DOHH2 (cell line): ENCODE results near the gene SYNPO2.

Source experiments
- H3F3A ChIP-seq: fragments of 200-600 bp; sonication (generic), shearing (Covaris generic); 2 replicates; pipeline ENCODE4 v1.6.0; 2016; ENCODE audit warnings: antibody characterized with exemption, mild to moderate bottlenecking; ENCODE audit not compliant: control insufficient read depth, insufficient read depth
- H3K27ac ChIP-seq: fragments of 200-600 bp; sonication (generic); 2 replicates; pipeline ENCODE4 v1.5.1; 2014; ENCODE audit warnings: low read depth, mild to moderate bottlenecking, low read length, moderate library complexity
- H3K27me3 ChIP-seq: fragments of 200-600 bp; sonication (generic); 2 replicates; pipeline ENCODE4 v1.6.1; 2014; ENCODE audit warnings: mild to moderate bottlenecking, low read length, mixed read lengths; ENCODE audit not compliant: control insufficient read depth
- H3K36me3 ChIP-seq: fragments of 200-600 bp; sonication (generic); 2 replicates; pipeline ENCODE4 v1.6.1; 2014; ENCODE audit warnings: mild to moderate bottlenecking, low read length, moderate library complexity, mixed read lengths; ENCODE audit not compliant: control insufficient read depth
- H3K4me1 ChIP-seq: fragments of 200-600 bp; sonication (generic); 2 replicates; pipeline ENCODE4 v1.6.1; 2014; ENCODE audit warnings: mild to moderate bottlenecking, low read length, mixed read lengths; ENCODE audit not compliant: control insufficient read depth
- H3K4me2 ChIP-seq: fragments of 200-600 bp; sonication (generic); 2 replicates; pipeline ENCODE4 v1.6.0; 2014; ENCODE audit warnings: mild to moderate bottlenecking, low read length, moderate library complexity
- H3K4me3 ChIP-seq: fragments of 200-600 bp; sonication (generic); 2 replicates; pipeline ENCODE4 v1.5.1; 2014; ENCODE audit warnings: mild to moderate bottlenecking, low read length, mixed read lengths
- H3K79me2 ChIP-seq: fragments of 200-600 bp; sonication (generic); 2 replicates; pipeline ENCODE4 v1.6.1; 2014; ENCODE audit warnings: mild to moderate bottlenecking, low read length, mixed read lengths; ENCODE audit not compliant: control insufficient read depth
- H3K9me2 ChIP-seq: fragments of 200-600 bp; sonication (generic); replicated peaks from 2 replicates; pipeline ENCODE4 v1.6.1; 2014; ENCODE audit warnings: mild to moderate bottlenecking, low read length, mixed read lengths; ENCODE audit not compliant: control insufficient read depth
- H3K9me3 ChIP-seq: fragments of 200-600 bp; sonication (generic); 2 replicates; pipeline ENCODE4 v1.6.1; 2014; ENCODE audit warnings: antibody characterized with exemption, low read length, mixed read lengths; ENCODE audit not compliant: control insufficient read depth, insufficient read depth
- H4K20me1 ChIP-seq: fragments of 200-600 bp; sonication (generic); 2 replicates; pipeline ENCODE4 v1.6.0; 2014; ENCODE audit warnings: low read depth, mild to moderate bottlenecking, antibody characterized with exemption, low read length, moderate library complexity; ENCODE audit not compliant: control insufficient read depth, insufficient read depth
- EZH2phosphoT487 ChIP-seq: fragments of 200-600 bp; sonication (generic); IDR thresholded peaks from 2 replicates; pipeline ENCODE4 v1.6.1; 2017; ENCODE audit warnings: borderline replicate concordance, mild to moderate bottlenecking, antibody characterized with exemption, low read length, moderate library complexity, mixed read lengths
- TF ChIP-seq, protein P1 (sequence below): fragments of 200-600 bp; sonication (generic); IDR thresholded peaks from one replicate; pipeline ENCODE4 v1.5.1; 2014; ENCODE audit warnings: antibody characterized with exemption, mild to moderate bottlenecking, low read depth, low read length; ENCODE audit not compliant: poor library complexity, severe bottlenecking

Gene SYNPO2, protein sequence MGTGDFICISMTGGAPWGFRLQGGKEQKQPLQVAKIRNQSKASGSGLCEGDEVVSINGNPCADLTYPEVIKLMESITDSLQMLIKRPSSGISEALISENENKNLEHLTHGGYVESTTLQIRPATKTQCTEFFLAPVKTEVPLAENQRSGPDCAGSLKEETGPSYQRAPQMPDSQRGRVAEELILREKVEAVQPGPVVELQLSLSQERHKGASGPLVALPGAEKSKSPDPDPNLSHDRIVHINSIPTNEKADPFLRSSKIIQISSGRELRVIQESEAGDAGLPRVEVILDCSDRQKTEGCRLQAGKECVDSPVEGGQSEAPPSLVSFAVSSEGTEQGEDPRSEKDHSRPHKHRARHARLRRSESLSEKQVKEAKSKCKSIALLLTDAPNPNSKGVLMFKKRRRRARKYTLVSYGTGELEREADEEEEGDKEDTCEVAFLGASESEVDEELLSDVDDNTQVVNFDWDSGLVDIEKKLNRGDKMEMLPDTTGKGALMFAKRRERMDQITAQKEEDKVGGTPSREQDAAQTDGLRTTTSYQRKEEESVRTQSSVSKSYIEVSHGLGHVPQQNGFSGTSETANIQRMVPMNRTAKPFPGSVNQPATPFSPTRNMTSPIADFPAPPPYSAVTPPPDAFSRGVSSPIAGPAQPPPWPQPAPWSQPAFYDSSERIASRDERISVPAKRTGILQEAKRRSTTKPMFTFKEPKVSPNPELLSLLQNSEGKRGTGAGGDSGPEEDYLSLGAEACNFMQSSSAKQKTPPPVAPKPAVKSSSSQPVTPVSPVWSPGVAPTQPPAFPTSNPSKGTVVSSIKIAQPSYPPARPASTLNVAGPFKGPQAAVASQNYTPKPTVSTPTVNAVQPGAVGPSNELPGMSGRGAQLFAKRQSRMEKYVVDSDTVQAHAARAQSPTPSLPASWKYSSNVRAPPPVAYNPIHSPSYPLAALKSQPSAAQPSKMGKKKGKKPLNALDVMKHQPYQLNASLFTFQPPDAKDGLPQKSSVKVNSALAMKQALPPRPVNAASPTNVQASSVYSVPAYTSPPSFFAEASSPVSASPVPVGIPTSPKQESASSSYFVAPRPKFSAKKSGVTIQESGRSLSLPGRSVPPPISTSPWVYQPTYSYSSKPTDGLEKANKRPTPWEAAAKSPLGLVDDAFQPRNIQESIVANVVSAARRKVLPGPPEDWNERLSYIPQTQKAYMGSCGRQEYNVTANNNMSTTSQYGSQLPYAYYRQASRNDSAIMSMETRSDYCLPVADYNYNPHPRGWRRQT

DNA sequence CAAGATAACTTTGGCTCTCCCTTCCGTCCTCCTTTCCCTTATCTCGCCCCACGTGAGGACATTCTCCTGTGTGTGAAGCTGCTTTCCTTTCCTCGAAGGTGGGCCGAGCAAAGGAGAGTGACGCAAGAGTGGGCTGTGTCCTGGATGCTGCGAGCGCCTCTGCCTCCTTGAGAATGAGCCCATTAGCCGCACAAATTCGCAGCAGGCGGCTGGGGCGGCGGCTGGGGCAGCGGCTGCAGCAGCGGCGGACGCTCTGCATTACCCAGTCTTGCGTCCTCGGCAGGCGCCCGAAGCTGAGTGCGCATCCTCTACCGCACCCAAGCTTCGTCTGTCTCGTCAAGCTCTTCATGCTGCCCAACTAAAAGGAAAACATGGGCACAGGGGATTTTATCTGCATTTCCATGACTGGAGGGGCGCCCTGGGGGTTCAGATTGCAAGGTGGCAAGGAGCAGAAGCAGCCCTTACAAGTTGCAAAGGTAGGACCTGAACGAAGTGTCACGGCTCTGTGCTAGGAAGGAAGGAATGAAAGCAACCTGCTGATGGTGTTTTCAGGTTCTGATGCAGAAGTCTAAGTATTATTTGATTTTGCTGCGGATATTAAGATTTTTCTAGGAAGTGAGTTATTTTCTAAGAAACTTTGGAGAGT, at the start of gene SYNPO2:
SYNPO2 (plus strand) TSS at position 189 of the 646 bp plus-strand sequence; CDS start at position 372, 183 bp downstream.
- Histone ChIP-seq H3K9me3 (no peaks in the 10 kb centered on the region), H3K9me2 (no peaks in the 10 kb centered on the region), H3K27me3 (peaks cover 26% of the 10 kb centered on the region), H4K20me1 (no peaks in the 10 kb centered on the region), H3F3A (no peaks in the 10 kb centered on the region), H3K4me2 (peak within 1 kb of the TSS; percentile 59), H3K27ac (no peak within 1 kb of the TSS), H3K36me3 (no peaks in the 10 kb centered on the region), H3K4me3 (peak within 1 kb of the TSS; percentile 56), H3K4me1 (peaks cover 12% of the 10 kb centered on the region), H3K79me2 (no peaks in the 10 kb centered on the region)
- no peak for TF ChIP-seq EZH2phosphoT487
- TF ChIP-seq, protein P1, sequence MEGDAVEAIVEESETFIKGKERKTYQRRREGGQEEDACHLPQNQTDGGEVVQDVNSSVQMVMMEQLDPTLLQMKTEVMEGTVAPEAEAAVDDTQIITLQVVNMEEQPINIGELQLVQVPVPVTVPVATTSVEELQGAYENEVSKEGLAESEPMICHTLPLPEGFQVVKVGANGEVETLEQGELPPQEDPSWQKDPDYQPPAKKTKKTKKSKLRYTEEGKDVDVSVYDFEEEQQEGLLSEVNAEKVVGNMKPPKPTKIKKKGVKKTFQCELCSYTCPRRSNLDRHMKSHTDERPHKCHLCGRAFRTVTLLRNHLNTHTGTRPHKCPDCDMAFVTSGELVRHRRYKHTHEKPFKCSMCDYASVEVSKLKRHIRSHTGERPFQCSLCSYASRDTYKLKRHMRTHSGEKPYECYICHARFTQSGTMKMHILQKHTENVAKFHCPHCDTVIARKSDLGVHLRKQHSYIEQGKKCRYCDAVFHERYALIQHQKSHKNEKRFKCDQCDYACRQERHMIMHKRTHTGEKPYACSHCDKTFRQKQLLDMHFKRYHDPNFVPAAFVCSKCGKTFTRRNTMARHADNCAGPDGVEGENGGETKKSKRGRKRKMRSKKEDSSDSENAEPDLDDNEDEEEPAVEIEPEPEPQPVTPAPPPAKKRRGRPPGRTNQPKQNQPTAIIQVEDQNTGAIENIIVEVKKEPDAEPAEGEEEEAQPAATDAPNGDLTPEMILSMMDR, result no peak

DNA sequence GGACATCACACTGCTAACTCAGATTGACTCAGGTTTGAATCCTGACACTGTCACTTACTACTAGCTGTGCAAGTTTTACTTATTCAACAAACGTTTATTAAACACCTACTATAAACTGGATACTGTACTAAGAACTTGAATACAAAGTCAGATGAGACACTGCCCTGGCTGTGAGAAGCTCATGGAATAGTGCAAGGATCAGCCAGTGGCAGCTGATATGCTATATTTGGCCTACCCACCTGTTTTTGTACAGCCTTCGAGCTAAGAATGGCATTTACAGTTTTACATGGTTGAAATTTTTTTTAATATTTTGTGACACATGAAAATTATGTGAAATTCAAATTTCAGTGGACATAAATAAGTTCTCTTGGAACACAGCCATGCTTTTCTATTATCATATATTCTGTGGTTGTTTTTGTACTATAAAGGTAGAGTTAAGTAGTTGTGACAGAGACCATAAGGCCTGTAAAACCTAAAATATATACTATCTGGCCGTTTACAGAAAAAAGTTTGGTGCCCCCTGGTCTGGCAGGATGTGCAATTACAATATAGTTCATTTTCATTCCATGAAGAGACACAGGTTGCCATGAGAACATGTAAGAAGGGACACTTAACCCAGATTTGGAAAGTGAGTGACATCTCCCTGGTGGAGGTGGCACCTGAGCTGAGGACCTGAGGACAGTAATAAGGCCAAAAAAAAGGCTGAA, 49.3 kb upstream of the SYNPO2 start:
- TF ChIP-seq EZH2phosphoT487, result no peak
- TF ChIP-seq, protein P1, result peak; percentile 14
- Histone ChIP-seq H3F3A (no peaks in the 10 kb centered on the region), H3K27me3 (no peaks in the 10 kb centered on the region), H3K79me2 (peaks cover 13% of the 10 kb centered on the region), H4K20me1 (no peaks in the 10 kb centered on the region), H3K9me2 (no peaks in the 10 kb centered on the region), H3K4me2 (no peak overlapping the region), H3K36me3 (no peaks in the 10 kb centered on the region; the same call in 1 of the 2 replicates), H3K4me1 (peaks cover 25% of the 10 kb centered on the region), H3K4me3 (no peak overlapping the region), H3K9me3 (no peaks in the 10 kb centered on the region), H3K27ac (no peak overlapping the region)

DNA sequence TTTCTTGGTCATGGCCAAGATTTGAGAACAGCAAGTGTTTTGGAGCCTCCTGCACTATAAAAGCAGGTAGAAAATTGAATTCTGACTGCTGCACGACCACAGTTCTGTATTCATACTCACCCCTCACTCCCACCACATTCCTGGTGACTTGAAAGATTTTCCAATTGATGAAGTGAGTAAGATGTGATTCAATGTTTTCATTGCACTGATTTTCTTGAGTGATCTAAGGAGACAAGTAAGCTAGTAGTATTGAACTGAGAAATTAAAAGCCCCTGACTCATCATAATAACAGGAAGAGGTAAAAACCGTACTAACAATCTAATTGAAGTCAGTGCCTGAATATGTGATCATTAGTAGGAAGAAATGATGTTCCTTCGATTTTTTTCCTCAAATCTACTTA, 46.6 kb upstream of the SYNPO2 start:
- Histone ChIP-seq H3K9me2 (no peaks in the 10 kb centered on the region), H3K4me1 (peaks cover 10% of the 10 kb centered on the region), H3K36me3 (no peaks in the 10 kb centered on the region), H3K4me2 (no peak overlapping the region), H3K79me2 (no peaks in the 10 kb centered on the region), H3K4me3 (no peak overlapping the region), H3F3A (no peaks in the 10 kb centered on the region), H4K20me1 (no peaks in the 10 kb centered on the region), H3K27me3 (no peaks in the 10 kb centered on the region), H3K27ac (no peak overlapping the region), H3K9me3 (no peaks in the 10 kb centered on the region)
- TF ChIP-seq, protein P1, result no peak
- TF ChIP-seq EZH2phosphoT487, result no peak
